HPDE6-E6E7 (cell line): ENCODE data around the gene PRXL2A.
"Not testable (repeated sequence)": the region's sequence is repeated elsewhere in the genome, so short reads cannot be mapped to it uniquely, and the experiment has no call there.

Experiments
- DNase-seq: peaks from one replicate; pipeline ENCODE4 v3.0.0; 2011; ENCODE audit warnings: missing footprints; ENCODE audit errors: extremely low spot score

The PRXL2A gene

GRCh38 chr10:80408242-80409101 lies at the start of gene PRXL2A:
TSS of gene PRXL2A (plus strand) at chr10:80408551. CDS start at chr10:80420468, 11,917 bp downstream.
- DNase-seq = no peak

- DNase-seq = not testable (repeated sequence)
Observed at GRCh38 chr10:80358925-80359324, 49.4 kb upstream of the PRXL2A start.

GRCh38 chr10:80359644-80360043 lies 48.7 kb upstream of the PRXL2A start:
- no peak for DNase-seq

- no peak for DNase-seq
Observed at GRCh38 chr10:80365510-80365909, 42.8 kb upstream of the PRXL2A start.

GRCh38 chr10:80371467-80371866 lies 36.9 kb upstream of the PRXL2A start:
- no peak for DNase-seq

- no peak for DNase-seq
Observed at GRCh38 chr10:80372675-80373074, 35.7 kb upstream of the PRXL2A start.

- no peak for DNase-seq
Observed at GRCh38 chr10:80373502-80373901, 34.8 kb upstream of the PRXL2A start.

- no peak for DNase-seq
Observed at GRCh38 chr10:80379701-80380100, 28.6 kb upstream of the PRXL2A start.

- no peak for DNase-seq
Observed at GRCh38 chr10:80380185-80380584, 28.2 kb upstream of the PRXL2A start.

- peak; percentile 43 for DNase-seq
Observed at GRCh38 chr10:80382989-80383388, 25.4 kb upstream of the PRXL2A start.

GRCh38 chr10:80390740-80391139 lies 17.6 kb upstream of the PRXL2A start:
- no peak for DNase-seq

GRCh38 chr10:80392250-80392649 lies 16.1 kb upstream of the PRXL2A start:
- DNase-seq = no peak

- no peak for DNase-seq
Observed at GRCh38 chr10:80394358-80394916, 13.9 kb upstream of the PRXL2A start.

- no peak for DNase-seq
Observed at GRCh38 chr10:80397014-80397413, 11.3 kb upstream of the PRXL2A start.

- no peak for DNase-seq
Observed at GRCh38 chr10:80400136-80400804, 8.1 kb upstream of the PRXL2A start.

- no peak for DNase-seq
Observed at GRCh38 chr10:80405035-80405434, 3.3 kb upstream of the PRXL2A start.

GRCh38 chr10:80405626-80406025 lies 2.7 kb upstream of the PRXL2A start:
- DNase-seq = no peak

- DNase-seq = no peak
Observed at GRCh38 chr10:80406204-80406603, 2.1 kb upstream of the PRXL2A start.

- no peak for DNase-seq
Observed at GRCh38 chr10:80407812-80408241, 524 bp upstream of the PRXL2A start.

GRCh38 chr10:80409121-80409520 lies 770 bp downstream of the PRXL2A start:
- no peak for DNase-seq

- no peak for DNase-seq
Observed at GRCh38 chr10:80410122-80410521, 1.8 kb downstream of the PRXL2A start.

- DNase-seq = no peak
Observed at GRCh38 chr10:80410578-80411145, 2.3 kb downstream of the PRXL2A start.
